ENCODE data around the gene RAB2B.

RAB2B gene

DNA sequence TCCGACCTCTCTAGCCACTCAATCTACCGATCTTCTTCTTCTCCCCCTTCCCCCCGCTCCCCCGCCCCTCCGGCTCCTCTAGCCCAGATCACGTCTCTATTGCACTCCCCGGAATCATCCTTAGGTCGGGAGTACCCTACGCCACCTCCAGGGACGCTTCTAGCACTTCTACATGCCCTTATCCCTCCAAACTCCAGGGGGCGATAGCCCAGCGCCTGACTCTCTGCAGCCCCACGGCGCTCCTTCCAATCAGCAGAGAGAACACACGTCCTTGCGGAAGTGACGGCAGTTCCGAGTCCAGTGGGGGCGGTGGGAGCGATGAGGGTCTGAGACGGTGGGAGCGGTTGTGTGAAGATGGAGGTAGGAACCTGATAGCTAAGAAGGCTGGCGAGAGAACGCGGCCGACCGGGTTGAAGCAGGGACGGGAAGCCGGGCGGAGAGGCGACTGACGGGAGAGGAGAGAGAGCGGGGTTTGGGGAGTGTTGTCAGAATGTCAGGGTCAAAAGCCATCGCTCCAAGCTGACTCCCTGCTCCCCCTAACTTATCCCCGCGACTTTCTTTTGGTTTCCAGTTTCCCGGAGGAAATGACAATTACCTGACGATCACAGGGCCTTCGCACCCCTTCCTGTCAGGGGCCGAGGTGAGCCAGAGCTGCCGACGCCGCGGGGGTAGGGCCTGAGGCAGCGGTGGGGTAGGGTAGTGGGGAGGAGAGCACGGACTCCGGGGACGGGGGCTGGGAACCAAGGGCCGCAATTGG lies at the start of gene RAB2B, which contains the start of gene TOX4:
TSS of gene RAB2B (minus strand) at position 35 of the 757 bp plus-strand sequence. CDS start 87 bp downstream, outside the sequence.
TSS of gene TOX4 (plus strand) at position 271 of the 757 bp plus-strand sequence. CDS start at position 355, 84 bp downstream.
- DNase-seq, result peak; percentile 98

DNA sequence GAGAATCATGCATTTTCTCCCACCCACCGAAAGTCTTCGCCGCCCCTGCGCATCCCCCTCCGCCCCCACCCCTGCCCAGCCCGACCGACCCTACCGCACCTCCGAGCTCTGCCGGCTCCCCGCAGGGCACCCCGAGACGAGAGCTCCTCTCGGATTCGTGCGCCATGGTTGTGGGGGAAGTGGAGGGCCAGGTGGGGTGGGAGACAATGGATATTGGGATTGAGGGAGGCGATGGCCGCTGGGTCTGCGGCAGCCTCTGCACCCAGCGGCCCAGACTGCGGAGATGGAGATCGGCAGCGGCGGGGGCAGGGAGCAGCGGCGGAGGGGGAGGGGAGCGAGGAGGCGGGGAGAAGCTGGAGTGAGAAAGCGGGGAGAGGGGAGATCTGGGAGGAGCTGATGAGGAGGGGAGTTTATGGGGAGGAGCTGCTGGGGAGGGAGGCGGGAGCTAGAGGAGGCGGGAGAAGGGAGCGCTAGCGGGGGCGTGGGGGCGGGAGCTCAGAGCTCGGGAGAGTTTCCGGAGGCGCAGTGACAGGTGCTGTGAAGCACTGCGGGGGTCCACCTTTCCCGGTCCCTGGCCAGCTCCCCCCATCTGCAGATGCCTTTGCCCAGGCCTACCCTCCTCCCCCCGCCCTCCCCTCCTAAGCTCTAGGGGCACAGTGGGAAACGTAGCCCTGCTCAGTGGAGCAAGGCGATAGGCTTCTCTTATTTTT lies 49.4 kb upstream of the RAB2B start, which contains the start of gene SALL2:
TSS of gene SALL2 (minus strand) at position 385 of the 710 bp plus-strand sequence. CDS start at position 166, 219 bp downstream.
- peak; percentile 70 for DNase-seq

DNA sequence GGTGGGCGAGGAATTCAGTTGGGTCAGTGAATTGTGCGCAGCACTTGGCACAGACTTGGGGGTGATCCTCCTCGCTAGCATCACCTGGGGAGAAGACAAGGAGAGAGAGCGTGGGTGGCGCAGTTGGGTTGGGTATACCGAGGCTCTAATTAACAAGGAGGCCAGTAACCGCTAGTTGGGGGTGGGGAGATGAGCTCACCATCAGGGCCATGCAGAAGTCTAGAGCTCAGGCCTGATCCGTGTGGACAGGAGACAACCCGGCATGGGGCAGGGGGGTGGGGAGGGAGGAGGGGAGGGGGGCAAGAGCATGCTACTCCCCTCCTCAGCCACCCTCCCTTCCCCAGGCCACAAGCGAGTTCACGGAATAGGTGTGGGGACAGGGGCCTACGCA lies 48.8 kb upstream of the RAB2B start:
- DNase-seq, result peak; percentile 25

DNA sequence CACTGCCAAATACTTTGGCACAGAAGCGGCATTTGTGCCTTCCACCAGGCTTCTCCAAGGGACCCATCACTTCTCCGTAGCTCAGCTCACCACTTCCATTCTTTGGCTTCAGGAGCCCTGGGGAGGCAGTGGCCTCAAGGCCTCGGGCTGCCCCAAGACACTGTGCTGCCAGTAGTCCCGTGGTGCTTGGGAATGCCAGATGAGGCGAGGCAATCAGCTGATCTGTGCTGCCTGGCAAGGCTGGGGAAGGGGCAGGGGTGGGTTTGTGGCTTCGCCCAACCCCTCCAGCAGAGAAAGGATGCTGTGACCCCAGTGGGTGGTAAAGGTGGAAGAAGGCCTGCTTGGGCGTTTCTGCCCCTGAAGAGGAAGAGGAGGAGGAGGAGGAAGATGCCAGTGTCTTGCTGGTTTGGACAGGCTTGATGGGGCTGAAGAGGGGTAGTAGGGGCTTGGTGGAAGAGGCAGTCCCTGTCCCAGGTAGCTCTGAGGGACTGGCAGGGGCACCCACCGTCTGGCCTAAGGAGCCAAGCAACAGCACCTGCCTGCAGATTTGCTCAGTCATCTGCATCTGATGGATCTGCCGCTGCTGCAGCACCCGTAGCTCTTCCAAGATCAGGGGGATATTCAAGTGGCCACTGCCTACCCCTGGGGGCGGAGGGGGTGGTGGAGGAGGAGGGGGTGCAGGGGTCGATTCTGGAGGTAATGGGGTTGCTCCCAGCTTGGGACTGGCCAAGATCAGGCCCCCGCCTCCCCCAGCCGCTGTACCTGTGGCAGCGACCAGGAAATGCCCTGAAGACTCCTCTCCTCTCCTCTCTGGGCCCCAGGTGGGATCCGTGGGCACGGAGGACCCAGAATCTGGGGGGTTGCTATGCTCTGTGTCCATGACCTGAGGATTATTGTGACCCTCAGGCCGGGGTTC lies 48.1 kb upstream of the RAB2B start:
- no peak for DNase-seq

DNA sequence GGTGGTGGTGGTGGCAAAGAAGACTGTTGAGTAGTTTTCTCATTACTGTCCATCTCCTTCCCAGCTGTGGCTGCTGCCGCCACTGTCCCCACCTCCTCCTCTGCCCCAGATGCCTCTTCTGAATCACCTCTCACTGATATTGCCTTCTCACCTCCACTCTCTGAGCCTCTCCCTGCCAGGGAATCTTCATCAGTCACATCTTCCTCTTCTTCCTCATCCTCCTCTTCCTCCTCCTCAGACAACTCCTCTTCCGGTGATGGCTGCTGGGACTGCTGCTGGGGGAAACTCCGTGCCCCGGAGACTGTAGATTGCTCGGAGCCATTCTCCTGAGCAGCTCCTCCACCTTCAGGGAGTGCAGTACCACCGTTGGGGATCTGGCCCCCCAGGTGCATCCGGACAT lies 46.4 kb upstream of the RAB2B start:
- no peak for DNase-seq

DNA sequence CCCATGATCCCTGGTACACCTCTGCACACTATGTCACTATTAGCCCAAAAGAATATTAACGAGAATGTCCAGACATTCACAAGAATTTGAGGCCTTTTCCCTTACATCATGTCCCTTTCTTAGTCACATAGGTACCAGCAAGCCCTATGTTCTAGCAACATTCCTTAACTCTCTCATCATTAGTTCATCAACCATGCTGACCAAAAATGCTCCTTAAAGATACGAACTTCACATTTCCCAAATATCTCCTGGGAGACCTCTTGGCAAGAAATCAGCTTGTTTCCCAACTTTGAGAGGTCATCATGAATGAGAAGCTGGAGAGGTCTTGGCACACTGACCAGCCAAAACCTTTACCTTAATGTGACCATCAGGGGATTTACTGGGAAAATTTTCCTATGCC lies 44.7 kb upstream of the RAB2B start:
- peak; percentile 68 for DNase-seq

DNA sequence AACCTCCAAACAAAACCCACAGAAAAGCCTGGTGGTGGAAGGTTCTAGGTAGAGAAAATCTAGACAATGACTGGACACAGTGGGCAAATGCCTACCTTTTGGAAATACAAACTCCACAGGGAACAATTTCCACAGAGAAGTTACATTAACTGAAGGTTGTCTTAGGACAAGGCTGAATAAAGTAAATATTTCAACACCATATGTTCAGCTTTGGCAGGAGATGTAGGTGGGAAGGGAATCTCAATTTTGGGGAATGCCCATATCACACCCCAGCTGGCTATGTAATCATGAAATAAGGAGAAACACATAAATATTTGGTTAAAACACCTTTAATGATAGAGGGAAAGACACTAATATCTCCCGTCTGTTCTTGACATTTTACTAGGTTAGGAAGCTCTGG lies 44.0 kb upstream of the RAB2B start:
- DNase-seq, result no peak

DNA sequence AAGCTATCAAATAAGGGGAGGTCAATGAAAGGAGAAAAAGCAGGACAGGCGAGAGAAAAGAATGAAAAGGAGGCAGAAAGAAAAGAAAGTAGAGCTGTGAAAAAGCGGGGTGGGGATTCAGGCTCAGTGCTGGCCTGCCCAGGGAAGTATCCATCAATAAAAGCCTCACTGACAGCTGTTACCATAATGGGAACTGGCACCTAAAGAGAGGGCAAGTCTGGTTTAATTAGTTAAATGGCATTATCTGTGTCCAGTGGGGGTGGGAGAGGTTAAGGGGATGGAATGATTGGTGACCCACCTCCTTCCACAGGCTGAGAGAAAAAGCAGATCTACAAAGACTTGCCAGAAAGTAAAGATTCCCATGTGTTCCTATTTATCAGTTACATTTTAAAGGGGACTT lies 42.0 kb upstream of the RAB2B start:
- no peak for DNase-seq

DNA sequence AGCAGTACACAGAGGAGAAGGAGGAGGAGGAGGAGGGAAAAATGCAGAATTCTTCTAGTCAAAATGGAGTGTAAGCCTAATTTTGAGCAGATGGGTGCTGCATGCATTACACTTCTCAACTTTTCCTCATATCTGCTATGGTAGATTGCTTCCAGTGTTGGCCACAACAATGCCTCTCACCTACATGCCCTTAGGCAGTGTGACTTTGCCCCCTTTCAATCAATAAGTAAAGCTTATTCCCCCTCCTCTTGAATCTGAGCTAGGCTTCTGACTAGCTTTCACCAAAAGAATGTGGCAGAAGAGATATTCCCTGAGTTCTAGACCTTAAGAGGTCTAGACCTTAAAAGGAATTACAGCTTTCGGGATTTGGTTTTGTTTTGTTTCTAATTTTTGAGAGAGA lies 37.6 kb upstream of the RAB2B start:
- DNase-seq, result no peak

DNA sequence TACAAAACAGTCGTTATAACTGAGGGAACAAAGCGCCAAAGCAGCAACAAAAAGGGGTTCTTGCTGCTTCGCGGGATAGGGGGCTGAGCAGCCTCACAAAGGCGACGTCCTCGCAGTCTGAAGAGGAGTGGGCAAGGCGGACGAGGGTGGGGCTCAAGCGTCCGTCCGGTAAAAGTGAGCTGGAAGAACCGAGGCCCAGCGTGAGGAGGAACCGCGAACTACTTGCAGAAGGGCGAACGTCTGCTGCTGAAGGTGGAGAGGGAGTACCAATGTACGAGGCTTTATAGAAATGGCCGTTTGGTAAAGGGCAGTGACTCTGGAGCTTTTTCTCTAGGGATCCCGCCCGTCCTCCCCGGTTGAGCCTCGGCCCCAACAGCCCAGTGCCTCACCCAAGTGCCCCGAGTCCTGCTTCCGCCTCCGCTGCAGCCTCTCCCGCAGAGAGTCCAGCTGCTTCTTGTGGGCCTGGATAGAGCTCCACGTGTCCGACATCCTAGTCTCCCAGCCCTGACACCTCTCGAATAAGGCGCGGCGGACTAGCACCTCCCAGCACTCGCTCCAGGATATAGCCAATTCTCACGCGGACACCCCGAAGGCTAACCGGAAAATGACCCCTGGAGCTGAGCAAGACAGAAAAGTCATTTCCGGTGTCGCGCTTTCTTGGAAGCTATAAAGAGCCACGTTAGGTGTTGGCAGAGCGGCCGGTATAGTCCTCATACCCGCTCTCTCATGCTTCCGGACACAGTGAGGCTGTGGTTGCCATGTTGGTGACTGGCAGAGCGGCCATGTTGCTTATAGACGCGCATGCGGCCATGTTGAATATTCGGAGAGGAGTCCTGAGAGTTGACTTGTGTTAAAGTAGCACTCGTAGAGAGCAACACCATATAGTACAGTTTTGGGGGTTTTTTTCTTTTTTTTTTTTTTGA lies 34.2 kb upstream of the RAB2B start, which contains the start of gene METTL3:
TSS of gene METTL3 (minus strand) at position 606 of the 923 bp plus-strand sequence. CDS start at position 489, 117 bp downstream.
- peak; percentile 99 for DNase-seq

DNA sequence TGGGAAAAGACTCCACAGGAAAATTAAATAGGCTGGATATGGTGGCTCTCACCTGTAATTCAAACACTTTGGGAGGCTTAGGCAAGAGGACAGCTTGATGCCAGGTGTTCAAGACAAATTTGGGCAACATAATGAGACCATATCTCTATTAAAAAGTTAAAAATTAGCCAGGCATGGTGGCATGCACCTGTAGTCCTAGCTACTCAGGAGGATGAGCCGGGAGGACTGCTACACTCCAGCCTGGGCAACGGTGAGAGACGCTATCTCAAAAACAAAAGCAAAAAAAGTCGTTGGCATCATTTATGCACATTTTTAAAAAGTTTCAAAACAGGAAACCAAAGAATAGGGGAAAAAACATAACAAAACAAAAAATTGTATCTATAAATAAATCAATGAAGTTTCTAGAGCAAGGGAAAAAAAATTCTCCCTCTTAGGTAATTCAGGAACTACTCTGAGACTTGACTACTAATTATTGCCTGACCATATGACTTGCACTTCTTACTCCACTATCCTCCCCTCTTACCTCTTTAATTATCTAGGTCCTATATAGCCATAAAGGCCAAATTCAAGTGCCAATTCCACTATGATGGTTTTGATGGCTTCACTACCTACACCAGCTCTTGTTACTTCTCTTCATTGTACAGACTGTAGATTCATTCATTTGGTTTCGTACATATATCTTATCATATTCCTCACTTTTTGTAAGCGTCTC lies 32.8 kb upstream of the RAB2B start:
- DNase-seq, result no peak

DNA sequence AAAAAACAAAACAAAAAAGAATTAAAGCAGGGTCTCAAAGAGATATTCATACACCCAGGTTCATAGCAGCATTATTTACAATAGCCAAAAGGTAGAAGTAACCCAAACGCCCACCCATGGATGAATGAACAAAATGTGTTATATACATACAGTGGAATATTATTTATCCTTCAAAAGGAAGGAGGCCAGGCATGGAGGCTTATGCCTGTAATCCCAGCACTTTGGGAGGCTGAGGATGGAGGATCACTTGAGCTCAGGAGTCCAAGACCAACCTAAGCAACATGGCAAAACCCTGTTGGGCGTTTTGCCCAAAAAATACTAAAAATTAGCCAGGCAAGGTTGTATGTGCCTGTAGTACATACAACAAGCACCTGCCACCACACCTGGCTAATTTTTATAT lies 29.8 kb upstream of the RAB2B start:
- DNase-seq, result no peak

DNA sequence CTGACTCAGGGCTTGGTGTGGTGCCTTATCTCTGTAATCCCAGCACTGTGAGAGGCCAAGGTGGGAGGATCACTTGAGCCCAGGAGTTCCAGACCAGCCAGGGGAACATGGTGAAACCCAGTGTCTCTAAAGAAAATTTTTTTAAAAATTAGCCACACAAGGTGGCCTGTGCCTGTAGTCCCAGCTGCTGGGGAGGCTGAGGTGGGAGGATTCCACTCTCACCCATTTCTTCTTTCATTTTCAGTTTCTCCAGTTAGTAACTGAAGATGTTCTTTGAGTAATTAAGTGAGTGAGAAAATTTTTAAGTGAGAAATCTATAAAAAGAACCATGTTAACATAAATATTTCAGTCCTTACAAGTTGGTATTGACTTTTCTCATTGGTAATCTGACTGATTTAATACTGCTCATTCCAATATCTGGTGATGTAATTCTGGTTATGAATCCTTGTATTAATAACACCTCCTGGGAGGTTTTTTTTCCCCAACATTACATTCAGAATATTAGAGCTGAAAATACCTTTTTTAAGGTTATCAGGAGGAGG lies 28.3 kb upstream of the RAB2B start:
- DNase-seq, result no peak

DNA sequence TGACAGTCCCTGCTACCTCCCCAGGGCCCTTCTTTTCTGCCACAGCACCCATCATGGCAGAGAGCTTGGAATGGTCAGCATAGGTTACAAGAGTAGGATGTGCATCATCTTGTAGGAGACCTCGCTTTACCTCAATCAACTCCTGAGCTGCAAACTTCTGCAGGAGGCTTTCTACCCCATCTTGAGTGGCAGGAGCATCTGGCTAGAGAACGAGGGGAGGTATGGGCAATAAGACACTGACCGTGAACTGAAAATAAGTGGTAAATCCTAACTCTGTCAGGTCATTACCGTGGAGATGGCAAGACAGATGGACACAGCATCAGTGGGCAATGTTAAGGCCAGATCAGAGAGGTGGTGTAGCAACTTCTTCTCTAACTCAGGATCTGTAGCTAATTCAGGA lies 26.6 kb upstream of the RAB2B start:
- no peak for DNase-seq

DNA sequence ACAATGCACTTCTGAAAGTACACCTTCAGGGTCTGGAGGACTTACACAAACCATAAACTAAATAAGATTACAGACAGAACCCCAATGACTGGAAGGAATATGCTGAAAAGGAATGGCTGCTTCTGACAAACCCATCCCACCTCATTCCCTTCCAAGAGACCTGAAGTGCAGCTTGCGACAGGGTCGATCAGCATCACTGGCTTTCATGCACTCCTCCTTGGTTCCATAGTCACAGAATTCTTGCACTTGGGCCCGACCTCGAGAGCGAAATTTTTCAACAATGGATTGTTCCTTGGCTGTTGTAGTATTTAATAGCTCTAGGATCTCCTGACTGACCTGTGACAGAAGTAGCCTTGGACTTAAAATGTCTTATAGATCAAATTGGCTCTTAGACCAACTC lies 24.8 kb upstream of the RAB2B start:
- DNase-seq, result no peak

DNA sequence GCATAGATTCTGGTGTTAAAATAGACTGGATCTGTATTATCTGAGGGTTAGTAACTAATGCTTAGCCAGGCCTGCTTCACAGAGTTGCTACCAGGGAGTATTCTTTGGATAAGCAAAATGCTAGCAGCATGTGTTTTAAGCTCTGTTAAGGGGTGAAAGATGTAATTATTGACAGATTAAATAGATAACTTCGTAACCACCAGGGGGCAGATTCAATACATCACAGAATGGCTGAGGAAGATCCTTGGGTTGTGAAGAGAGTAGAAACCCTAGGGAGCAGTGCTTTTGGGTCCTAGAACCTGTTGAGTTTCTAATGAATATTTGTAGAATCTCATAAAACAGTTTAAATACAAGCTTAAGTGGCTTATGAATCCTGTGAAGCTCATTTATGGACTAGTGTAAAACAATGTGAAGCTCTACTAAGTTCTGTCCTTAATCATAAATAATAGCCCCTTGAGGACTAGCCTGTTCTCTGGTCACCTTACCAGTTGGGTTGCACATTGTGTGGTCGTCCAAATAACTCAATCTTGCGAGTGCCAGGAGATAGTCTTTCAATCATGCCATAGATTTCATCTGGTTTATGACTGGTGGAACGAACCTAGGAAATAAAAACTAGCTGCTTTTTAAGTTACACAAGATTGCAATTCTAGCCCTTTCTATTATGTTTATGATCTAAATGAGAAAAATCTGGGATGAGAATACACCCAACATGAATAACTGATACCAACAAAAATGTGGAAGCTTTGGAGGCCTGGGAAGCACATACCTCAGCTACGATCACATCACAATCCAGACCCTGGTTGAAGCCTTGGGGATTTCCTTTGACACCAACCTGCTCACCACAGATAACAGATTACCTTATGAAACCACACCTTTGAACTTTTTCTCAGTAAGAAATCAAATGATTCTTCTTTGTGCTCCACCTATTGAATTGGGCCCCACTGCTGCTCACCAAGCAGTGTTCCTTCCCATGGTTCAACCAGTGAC lies 22.1 kb upstream of the RAB2B start:
- peak; percentile 37 for DNase-seq

DNA sequence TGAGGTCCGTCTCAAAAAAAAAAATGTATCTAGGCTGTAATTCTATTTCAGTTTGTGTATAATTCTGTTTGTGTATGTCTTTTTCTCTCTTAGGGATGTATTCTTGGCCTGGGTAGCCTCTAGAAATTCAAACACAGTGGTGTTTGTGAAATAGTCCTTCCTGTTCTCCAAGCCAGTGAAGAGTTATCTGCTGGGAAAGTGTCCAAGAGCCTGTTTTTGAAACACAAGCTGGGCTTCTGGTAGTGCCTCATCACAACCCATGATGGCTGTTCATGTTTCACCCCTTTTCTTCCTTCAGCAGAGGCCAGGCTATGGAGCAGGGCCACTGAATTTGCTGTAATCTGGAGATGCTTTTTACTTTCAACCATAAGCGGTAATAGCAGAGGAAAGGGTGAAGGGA lies 19.7 kb upstream of the RAB2B start:
- DNase-seq, result no peak

DNA sequence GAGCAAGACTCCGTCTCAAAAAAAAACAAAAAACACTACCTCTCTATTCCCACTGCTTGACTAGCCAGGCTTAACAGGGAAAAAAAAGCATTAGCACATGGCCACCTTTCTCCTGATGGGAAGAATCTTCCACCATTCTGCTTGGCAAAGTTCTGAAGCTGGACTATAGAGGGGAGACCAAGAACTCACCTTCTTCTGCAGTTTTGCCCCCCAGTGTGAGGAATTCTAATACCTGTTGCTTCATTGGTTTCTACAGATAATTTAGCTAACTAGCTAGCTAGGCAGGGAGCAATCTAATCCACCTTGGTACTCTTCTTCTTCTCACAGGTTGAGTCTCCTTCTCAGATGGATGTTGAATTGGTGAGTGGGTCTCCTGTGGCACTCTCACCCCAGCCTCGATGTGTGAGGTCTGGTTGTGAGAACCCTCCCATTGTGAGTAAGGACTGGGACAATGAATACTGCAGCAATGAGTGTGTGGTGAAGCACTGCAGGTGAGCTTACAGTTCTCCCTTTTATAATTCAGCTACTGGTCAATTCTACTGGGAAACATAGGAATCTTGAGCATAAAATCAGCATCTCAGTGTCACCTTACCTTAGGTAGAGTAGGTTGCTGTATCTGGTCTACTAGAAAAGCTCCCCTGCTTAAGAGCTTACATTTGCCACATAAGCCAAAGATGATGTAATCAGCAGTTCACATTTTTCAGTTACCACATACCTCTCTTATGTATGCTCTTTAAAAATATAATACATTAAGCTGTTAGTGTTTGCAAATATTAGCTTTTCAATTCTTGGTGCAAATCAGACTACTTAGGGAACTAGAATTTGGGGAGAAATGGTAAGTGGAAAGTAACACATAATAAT lies 18.4 kb upstream of the RAB2B start:
- peak; percentile 40 for DNase-seq
